HTERT RPE-1 (cell line): Measurements from ENCODE around the gene B9D2.
"Not testable (repeated sequence)": the region's sequence is repeated elsewhere in the genome, so short reads cannot be mapped to it uniquely, and the experiment has no call there.

Experiments
- in situ Hi-C: fragments of 300-500 bp; cut with MboI; formaldehyde crosslinking; loops from 4 replicates; pipeline ENCODE4 v1.14.3; 2020; ENCODE audit warnings: low sequenced_read_pairs

Gene B9D2

GRCh38 chr19:41363753-41364523 is at the start of gene B9D2:
Gene B9D2, minus strand, starts transcription at chr19:41364149. Its CDS starts 630 bp downstream, at chr19:41363519.
- in situ Hi-C loops: no loop called here

GRCh38 chr19:41412953-41413352 is 49.0 kb upstream of the B9D2 start:
- in situ Hi-C loops: no loop called here

GRCh38 chr19:41411968-41412265 is 48.0 kb upstream of the B9D2 start:
- in situ Hi-C loops: no loop called here

- in situ Hi-C loops: no loop called here
Measured at GRCh38 chr19:41411100-41411967, 47.4 kb upstream of the B9D2 start.

- in situ Hi-C loops: no loop called here
Measured at GRCh38 chr19:41410336-41411054, 46.5 kb upstream of the B9D2 start.

GRCh38 chr19:41409288-41409687 is 45.3 kb upstream of the B9D2 start:
- in situ Hi-C loops: no loop called here

GRCh38 chr19:41408846-41409245 is 44.9 kb upstream of the B9D2 start:
- in situ Hi-C loops: not testable (repeated sequence)

- in situ Hi-C loops: no loop called here
Measured at GRCh38 chr19:41408256-41408655, 44.3 kb upstream of the B9D2 start.

- in situ Hi-C loops: no loop called here
Measured at GRCh38 chr19:41407271-41407670, 43.3 kb upstream of the B9D2 start.

- in situ Hi-C loops: no loop called here
Measured at GRCh38 chr19:41405776-41406175, 41.8 kb upstream of the B9D2 start.

- in situ Hi-C loops: no loop called here
Measured at GRCh38 chr19:41403181-41403970, 39.4 kb upstream of the B9D2 start.

- in situ Hi-C loops: no loop called here
Measured at GRCh38 chr19:41402010-41402409, 38.1 kb upstream of the B9D2 start.

- in situ Hi-C loops: no loop called here
Measured at GRCh38 chr19:41401483-41401882, 37.5 kb upstream of the B9D2 start.

- in situ Hi-C loops: no loop called here
Measured at GRCh38 chr19:41399525-41399924, 35.6 kb upstream of the B9D2 start.

- in situ Hi-C loops: no loop called here
Measured at GRCh38 chr19:41399091-41399490, 35.1 kb upstream of the B9D2 start.

- in situ Hi-C loops: no loop called here
Measured at GRCh38 chr19:41398598-41398997, 34.6 kb upstream of the B9D2 start.

GRCh38 chr19:41398050-41398418 is 34.1 kb upstream of the B9D2 start:
- in situ Hi-C loops: no loop called here

- in situ Hi-C loops: no loop called here
Measured at GRCh38 chr19:41397086-41398049, 33.4 kb upstream of the B9D2 start, which contains the start of the genes BCKDHA and EXOSC5. Gene BCKDHA, plus strand, starts transcription at chr19:41397818. Its CDS starts 10 bp downstream, at chr19:41397828. Gene EXOSC5, minus strand, starts transcription at chr19:41397359. Its CDS starts 31 bp downstream, at chr19:41397328.

GRCh38 chr19:41395355-41395754 is 31.4 kb upstream of the B9D2 start:
- in situ Hi-C loops: no loop called here
